ENCODE results near the gene PKN2. TPM values are rescaled to one million over a fixed set of nuclear protein-coding genes. Genes with fewer than 3 reads are reported as not detected.

The PKN2 gene
- total and polyA plus RNA-seq, 3 donors from 2014 or later, result 12.0 to 46.5 (median 43.9) TPM

DNA sequence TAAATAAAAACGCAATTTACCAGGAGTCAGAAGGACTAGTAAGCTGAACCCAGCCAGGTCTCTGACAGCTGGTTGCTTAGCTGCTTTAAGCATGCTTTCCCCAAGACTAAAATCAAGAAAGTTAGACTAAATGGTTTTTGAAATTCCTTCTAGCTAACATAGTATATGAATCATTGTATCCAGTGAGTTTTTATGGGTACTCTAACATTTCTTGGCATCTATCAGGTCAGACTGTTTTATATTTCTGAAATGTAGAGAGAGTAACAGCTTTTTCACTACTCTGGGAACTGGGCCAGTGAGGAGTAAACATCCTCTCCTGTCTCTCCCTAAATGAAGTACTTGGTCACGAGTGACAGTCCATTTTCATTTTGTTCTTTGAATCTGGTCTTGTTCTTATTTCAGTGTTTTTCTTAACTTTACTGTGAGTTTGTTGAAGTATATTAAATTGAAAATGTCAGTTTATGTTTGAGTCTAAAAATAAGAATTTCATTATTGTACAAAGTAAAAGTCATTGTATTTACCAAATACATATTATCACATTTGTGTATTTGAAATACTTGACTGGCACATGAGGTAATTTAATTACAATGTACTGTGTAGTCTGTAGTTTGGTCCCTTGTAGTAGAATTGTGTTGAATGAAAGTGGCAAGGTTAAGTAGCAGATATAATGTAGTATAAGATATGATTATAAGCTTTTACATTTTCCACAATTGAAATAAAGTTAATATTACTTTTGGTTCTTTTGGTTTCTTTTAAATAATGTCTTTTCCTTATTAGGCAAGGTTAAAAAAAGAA is 47.6 kb downstream of the PKN2 start:
- WGBS, 2 donors, result 20 to 27% methylated on average over 2 of the region's 2 CpGs
- TF ChIP-seq POLR2A (IDR thresholded peaks at IDR 0.05) (no peak), CTCF (IDR thresholded peaks at IDR 0.05) (no peak)
- H3K36me3 ChIP-seq (ENCODE audit: low read depth, missing control alignments), result no peaks in the 10 kb centered on the region
- intact Hi-C loops (cut with DNase I; ENCODE audit: low total_unique reads), result no loop called here
- DNase-seq, result peak; percentile 55
- no peaks in the 10 kb centered on the region for H3K9me3 ChIP-seq
- H3K4me1 ChIP-seq, result peaks cover 10% of the 10 kb centered on the region
- H3K4me3 ChIP-seq, result no peak overlapping the region
- H3K27ac ChIP-seq, result peak overlapping the region; percentile 42 to 67
- H3K27me3 ChIP-seq, result no peaks in the 10 kb centered on the region

DNA sequence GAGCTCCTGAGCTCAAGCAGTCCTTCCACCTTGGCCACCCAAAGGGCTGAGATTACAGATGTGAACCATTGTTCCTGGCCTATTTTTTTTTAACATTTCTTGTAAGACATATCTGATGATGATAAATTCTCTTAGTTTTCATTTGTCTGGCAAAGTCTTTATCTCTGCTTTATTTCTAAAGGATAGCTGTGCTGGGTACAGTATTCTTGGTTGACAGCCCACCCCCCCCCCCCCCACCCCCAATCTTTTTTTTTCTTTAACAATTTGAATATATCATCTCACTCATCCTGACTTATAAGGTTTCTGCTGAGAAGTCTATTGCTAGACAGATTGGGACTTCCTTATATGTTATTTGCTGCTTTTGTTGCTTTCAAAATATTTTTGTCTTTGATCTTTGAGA is 51.3 kb downstream of the PKN2 start:
- intact Hi-C loops (cut with DNase I; ENCODE audit: low total_unique reads), result no loop called here

DNA sequence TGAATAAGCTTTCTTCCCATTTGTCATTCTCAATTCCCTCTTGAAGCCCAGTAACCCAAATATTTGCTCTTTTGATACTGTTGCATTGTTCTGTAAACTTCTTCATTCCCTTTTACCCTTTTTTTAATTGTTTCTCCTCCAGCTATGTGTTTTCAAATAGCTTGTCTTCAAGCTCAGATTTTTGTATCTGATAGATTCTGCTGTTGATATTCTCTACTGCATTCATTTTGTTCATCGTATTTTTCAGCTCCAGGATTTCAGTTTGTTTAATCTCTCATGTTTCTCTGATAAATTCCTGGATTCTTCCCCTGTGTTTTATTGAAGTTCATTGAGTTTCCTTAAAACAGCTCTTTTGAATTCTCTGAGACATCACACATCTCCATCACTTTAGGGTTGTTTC is 51.8 kb downstream of the PKN2 start:
- intact Hi-C loops (cut with DNase I; ENCODE audit: low total_unique reads), result no loop called here
- Histone ChIP-seq H3K4me1 (peaks cover 13% of the 10 kb centered on the region), H3K36me3 (ENCODE audit: low read depth, missing control alignments) (no peaks in the 10 kb centered on the region), H3K27me3 (no peaks in the 10 kb centered on the region), H3K9me3 (no peaks in the 10 kb centered on the region), H3K4me3 (no peak overlapping the region), H3K27ac (no peak overlapping the region)
- DNase-seq, result no peak
- WGBS, 2 donors, result 96 to 100% methylated on average over 1 of the region's 1 CpG
- TF ChIP-seq CTCF (IDR thresholded peaks at IDR 0.05), result no peak
- no peak for TF ChIP-seq POLR2A (IDR thresholded peaks at IDR 0.05)

More for the DNA sequence above, 51.3 kb downstream of the PKN2 start:
- H3K4me3 ChIP-seq, result no peak overlapping the region
- no peak for DNase-seq
- peaks cover 16% of the 10 kb centered on the region for H3K4me1 ChIP-seq
- H3K27me3 ChIP-seq, result no peaks in the 10 kb centered on the region
- no peaks in the 10 kb centered on the region for H3K9me3 ChIP-seq
- no peaks in the 10 kb centered on the region for H3K36me3 ChIP-seq (ENCODE audit: low read depth, missing control alignments)
- no peak overlapping the region for H3K27ac ChIP-seq
- TF ChIP-seq CTCF (IDR thresholded peaks at IDR 0.05) (no peak), POLR2A (IDR thresholded peaks at IDR 0.05) (no peak)

DNA sequence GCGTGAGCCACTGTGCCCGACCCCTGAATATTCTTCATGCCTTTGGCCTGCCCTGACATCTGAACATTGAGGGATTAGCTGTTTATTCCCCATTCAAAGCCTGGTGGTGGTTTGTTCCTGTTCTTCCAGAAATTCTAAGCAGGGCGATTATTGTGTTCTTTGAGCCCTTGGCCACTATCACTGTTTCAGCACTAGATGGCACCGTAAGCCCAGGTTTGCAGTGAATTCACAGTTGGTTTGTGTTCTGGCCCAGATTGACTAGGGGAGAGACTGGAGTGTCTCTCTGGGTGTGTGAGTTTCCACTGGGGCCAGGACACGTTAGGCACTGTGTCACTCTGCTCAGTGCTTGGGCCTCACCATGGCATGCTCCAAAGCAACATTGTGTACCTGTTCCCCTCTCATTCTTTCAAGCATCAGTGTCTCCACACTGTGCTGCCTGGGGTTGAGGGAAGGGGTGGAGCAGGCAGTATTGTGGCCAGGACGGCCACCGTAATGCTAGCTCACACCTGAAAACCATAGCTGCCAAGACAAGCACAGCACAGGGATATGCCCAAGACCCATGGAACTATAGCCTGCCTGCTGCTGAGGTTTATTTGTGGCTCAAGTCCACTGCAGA is 52.7 kb downstream of the PKN2 start:
- H3K4me3 ChIP-seq, result no peak overlapping the region
- no peak for DNase-seq
- intact Hi-C loops (cut with DNase I; ENCODE audit: low total_unique reads), result no loop called here
- H3K9me3 ChIP-seq, result no peaks in the 10 kb centered on the region
- no peaks in the 10 kb centered on the region for H3K36me3 ChIP-seq (ENCODE audit: low read depth, missing control alignments)
- peaks cover 10% of the 10 kb centered on the region for H3K4me1 ChIP-seq
- peak overlapping the region in 1 of 2 donors; percentile 55 for H3K27ac ChIP-seq
- TF ChIP-seq CTCF (IDR thresholded peaks at IDR 0.05) (no peak), POLR2A (IDR thresholded peaks at IDR 0.05) (no peak)
- no peaks in the 10 kb centered on the region for H3K27me3 ChIP-seq
- 88 to 93% methylated on average over 7 of the region's 7 CpGs for WGBS, 2 donors

Data from testis (tissue), 3 donors.